ENCODE data around the gene RTN4R.
"Not testable (repeated sequence)": the region's sequence is repeated elsewhere in the genome, so short reads cannot be mapped to it uniquely, and the experiment has no call there.

RTN4R gene

DNA sequence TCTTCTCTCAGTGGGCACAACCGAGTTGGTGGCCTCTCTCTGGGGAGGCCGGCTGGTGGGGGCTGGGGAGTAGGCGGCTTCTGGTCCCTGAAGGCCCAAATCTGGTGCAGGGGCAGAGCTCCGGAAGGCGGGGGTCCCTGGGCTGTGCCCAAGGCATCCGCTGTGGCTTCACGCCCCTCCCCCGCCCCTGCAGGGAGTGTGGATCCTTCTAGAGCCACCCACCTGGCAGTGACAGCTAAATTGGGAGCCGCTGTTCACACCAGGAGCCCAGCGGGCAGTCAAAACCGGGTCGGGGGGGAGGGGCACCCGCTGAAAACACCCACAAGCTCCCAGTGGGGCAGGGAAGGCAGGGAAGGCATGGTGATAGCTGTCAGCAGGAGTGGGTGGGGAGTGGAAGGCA is 4.6 kb upstream of the RTN4R start:
- DNase-seq (ENCODE audit: low read depth, low spot score): no peak
- in situ Hi-C loops (cut with HindIII; ENCODE audit: low sequenced_read_pairs): no loop called here
- TF ChIP-seq, protein P1, sequence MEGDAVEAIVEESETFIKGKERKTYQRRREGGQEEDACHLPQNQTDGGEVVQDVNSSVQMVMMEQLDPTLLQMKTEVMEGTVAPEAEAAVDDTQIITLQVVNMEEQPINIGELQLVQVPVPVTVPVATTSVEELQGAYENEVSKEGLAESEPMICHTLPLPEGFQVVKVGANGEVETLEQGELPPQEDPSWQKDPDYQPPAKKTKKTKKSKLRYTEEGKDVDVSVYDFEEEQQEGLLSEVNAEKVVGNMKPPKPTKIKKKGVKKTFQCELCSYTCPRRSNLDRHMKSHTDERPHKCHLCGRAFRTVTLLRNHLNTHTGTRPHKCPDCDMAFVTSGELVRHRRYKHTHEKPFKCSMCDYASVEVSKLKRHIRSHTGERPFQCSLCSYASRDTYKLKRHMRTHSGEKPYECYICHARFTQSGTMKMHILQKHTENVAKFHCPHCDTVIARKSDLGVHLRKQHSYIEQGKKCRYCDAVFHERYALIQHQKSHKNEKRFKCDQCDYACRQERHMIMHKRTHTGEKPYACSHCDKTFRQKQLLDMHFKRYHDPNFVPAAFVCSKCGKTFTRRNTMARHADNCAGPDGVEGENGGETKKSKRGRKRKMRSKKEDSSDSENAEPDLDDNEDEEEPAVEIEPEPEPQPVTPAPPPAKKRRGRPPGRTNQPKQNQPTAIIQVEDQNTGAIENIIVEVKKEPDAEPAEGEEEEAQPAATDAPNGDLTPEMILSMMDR (IDR thresholded peaks at IDR 0.05; ENCODE audit: low read depth, low read length): no peak
- H3K4me3 ChIP-seq (ENCODE audit: low read depth, low read length): no peak overlapping the region

DNA sequence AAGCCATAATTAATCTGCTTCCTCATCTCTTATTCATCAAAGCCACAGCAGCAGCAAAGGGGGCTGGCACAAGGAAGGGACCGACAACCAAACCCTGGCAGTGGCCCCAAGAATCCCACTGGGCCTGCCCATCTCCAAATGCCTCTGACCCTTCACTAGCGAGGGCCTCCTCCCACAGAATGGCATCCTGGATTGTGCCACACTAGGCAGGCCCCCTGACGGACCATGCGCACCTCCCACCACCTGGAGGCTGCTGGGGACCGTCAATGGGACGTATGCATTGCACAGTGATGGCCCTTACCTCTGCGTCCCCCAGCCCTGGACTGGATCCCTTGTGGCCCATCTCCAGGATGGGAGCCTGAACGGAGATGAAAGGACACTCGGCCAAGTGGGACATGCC is 4.1 kb upstream of the RTN4R start:
- H3K4me3 ChIP-seq (ENCODE audit: low read depth, low read length): no peak overlapping the region
- TF ChIP-seq, protein P1 (IDR thresholded peaks at IDR 0.05; ENCODE audit: low read depth, low read length): no peak
- DNase-seq (ENCODE audit: low read depth, low spot score): no peak
- in situ Hi-C loops (cut with HindIII; ENCODE audit: low sequenced_read_pairs): no loop called here

DNA sequence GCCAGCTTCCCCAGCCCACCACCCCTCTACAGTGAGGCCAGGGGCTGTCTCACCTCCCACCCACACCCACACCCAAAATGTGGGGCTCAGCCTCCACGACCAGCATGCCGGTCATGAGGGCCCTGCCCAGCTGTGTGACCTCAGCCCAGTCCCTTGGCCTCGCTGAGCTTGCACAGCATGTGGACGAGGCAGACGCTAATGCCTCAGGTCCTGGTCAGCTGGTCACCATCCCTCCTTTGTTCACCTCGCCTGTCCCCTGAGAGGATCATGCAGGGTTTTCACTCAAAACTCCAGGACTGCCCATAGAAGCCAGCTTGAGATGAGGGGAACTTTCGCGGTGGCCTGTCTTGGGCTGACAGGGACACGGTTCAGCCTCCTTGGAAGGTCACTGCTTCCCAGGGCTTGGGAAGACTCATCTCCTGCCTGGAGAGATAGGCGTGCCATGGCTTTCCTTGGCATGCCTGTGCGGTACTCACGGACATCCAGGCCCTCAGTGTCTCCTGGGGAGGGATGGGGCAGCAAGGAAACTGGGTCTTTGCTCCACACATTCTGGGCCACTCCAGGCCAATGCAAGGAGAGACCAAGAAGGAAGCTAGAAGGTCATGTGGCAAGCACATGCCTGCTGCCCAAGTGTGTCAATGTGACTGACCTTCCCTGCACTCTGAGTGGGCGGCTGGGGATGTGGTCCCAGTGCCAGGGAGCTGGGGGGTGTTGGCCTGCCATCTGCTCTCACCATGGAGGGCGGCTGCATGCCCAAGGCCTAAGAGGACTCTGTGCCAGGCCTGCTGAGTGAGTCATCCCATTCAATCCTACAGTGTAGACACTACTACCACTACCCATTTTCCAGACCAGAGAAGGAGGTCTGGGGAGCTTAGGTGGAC is 3.2 kb upstream of the RTN4R start:
- no peak overlapping the region for H3K4me3 ChIP-seq (ENCODE audit: low read depth, low read length)
- DNase-seq (ENCODE audit: low read depth, low spot score): no peak
- in situ Hi-C loops (cut with HindIII; ENCODE audit: low sequenced_read_pairs): no loop called here
- TF ChIP-seq, protein P1 (IDR thresholded peaks at IDR 0.05; ENCODE audit: low read depth, low read length): no peak

DNA sequence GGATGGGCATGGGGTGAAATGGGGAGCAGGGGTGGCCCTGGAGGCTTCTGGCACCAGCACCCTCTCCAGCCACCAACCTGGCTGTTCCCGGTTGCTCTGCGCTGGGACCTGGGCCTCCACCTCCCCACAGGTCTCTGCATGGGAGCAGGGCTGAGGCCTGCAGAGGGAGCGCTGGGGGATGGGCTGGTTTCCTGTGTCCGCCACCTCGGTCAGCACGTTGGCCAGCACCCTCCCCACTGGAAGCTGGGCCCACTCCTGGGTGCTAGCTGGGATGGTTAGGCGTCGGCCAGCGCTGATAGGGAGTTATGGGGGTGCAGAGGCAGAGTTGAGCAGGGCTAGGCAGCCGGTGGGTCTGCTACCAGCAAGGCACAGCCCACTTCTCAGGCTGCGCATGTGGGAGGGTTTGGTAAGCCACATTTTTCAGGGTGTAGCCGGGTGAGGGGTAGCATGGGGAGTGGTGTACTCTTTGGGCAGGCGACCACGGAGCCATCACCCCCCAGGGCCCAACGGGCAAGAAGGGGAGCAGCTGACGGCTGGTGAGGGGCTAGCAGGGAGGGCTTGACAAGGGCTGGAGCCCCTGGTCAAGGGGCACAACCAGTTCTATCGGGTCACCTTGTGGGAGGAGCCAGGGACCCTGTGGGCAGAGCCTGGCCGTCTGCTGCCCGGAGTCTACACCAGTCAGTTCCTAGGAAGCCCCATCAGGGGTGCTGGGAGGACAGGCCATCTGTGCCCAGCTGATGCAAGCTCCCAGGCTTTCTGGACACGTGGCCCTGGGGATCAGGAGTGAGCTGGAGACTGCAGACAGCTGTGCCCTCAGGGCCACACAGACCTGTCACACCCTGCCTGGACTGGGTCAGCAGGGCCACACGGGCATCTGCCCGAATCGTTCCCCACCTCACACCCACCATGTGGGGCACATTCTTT is 2.3 kb upstream of the RTN4R start:
- H3K4me3 ChIP-seq (ENCODE audit: low read depth, low read length); in situ Hi-C loops (cut with HindIII; ENCODE audit: low sequenced_read_pairs); DNase-seq (ENCODE audit: low read depth, low spot score): not testable (repeated sequence)

DNA sequence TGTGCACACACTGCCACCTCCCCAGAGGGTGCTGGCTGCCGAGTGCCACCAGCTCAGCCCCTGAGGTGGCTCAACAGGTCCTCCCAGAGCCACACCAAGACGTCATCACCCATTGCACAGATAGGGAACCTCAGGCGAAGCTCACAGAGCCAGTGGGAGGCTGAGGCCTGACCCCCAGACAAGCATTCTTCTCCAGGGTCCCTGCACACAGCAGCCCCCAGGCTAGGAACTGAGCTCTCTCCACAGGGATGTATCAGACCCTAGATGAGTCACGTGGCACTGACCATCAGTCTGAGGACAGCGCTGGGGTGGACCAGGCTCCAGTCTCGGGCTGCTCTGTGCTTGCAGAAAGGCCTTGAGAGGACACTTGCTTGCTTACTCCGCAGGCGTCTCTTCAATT is 1.6 kb upstream of the RTN4R start:
- DNase-seq (ENCODE audit: low read depth, low spot score); H3K4me3 ChIP-seq (ENCODE audit: low read depth, low read length); in situ Hi-C loops (cut with HindIII; ENCODE audit: low sequenced_read_pairs): not testable (repeated sequence)

DNA sequence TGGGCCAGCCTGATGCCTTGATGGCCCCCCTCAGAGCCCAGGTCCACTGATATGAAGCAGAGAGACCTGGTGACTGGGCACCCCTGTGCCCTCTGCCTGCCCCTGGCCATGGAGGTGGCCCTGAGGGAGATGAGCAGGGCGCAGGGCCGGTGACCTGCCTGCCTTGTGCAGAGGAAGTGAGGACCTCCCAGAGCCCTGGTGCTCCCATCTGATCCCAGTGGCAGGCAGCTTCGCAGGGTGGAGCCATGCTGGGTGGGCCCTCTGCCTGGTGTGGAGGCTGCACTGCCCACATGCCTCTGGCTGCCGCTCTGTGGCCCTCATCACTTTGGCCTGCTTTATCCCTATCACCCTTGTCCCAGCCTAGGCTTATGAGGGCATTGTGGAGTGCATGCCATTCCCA is 1.1 kb upstream of the RTN4R start:
- in situ Hi-C loops (cut with HindIII; ENCODE audit: low sequenced_read_pairs); DNase-seq (ENCODE audit: low read depth, low spot score); H3K4me3 ChIP-seq (ENCODE audit: low read depth, low read length): not testable (repeated sequence)

DNA sequence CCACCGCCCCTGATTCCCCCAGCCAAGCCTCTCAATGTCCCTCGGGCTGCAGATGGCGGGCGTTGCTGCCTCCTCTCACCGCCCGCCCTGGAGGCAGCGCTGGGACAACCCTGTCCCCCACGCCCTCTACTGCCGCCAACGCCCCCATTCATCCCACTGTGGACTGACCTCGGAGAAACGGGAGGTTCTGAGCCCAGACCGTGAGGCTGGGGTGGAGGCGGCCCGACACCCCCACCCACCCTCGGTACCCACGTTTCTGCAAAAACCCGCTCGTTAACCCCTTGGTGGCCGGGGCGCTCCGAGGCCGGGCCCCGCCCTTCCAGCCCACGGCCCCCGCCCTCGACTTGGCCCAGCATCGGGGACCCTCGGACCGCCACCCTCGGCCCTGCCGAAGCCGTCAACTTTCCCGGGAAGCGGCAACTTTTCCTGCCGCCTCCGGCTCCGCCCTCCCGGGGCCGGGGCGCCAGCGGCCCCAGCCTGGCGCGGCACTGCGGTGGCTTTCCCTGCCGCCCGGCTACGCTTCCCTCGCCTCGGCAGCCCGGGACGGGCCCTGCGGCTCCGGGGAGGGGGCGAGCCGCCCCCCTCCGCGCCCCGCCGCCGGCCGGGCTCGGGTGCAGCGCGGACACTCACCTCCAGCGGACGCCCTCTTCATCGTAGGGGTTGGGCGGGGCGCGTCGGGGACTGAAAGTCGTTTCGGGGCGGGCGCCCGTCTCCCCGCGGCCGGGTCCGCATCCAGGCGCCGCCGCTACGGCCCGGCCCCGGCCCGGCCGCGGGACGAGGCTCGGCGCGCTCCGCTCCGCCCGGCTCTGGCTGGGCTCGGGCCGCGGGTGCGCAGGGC is 458 bp downstream of the RTN4R start:
- H3K4me3 ChIP-seq (ENCODE audit: low read depth, low read length): no peak overlapping the region
- no peak for DNase-seq (ENCODE audit: low read depth, low spot score)
- TF ChIP-seq, protein P1 (IDR thresholded peaks at IDR 0.05; ENCODE audit: low read depth, low read length): no peak
- in situ Hi-C loops (cut with HindIII; ENCODE audit: low sequenced_read_pairs): no loop called here

DNA sequence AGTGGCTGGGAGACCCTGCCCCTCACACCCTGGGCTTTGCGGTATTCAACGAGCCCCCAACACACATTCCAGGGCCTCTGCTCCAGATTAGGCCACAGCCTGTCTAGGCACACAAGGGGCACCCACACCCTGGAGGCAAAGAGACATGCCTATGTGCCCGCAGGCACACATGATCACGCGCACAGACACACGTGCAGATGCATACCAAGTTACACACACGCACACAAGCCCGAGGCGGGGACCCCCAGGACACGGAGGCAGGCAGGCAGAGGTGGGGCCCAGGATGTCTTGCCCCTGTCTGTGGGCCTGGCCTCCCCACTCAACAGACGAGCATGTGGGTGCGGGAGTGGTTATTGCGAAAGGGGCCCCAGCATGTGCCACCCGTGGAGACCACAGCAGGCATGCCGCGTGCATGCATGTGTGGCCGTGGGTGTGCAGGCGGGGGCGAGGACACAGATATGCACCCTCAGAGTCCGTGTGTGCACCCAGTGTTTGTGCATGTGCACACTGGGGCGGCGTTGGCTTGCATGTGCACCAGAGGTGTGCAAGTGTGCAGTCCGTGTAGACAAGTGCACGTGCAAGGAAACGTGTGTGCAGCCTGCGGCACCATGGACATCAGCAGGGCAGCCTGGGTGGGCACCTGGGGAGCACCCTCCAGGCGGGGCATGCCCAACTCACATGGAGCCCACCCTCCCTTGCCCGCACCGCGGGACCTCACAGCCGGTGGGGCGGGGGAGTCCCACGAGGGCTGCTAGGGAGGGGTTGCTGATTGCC is 1.3 kb downstream of the RTN4R start:
- in situ Hi-C loops (cut with HindIII; ENCODE audit: low sequenced_read_pairs); H3K4me3 ChIP-seq (ENCODE audit: low read depth, low read length); DNase-seq (ENCODE audit: low read depth, low spot score): not testable (repeated sequence)

DNA sequence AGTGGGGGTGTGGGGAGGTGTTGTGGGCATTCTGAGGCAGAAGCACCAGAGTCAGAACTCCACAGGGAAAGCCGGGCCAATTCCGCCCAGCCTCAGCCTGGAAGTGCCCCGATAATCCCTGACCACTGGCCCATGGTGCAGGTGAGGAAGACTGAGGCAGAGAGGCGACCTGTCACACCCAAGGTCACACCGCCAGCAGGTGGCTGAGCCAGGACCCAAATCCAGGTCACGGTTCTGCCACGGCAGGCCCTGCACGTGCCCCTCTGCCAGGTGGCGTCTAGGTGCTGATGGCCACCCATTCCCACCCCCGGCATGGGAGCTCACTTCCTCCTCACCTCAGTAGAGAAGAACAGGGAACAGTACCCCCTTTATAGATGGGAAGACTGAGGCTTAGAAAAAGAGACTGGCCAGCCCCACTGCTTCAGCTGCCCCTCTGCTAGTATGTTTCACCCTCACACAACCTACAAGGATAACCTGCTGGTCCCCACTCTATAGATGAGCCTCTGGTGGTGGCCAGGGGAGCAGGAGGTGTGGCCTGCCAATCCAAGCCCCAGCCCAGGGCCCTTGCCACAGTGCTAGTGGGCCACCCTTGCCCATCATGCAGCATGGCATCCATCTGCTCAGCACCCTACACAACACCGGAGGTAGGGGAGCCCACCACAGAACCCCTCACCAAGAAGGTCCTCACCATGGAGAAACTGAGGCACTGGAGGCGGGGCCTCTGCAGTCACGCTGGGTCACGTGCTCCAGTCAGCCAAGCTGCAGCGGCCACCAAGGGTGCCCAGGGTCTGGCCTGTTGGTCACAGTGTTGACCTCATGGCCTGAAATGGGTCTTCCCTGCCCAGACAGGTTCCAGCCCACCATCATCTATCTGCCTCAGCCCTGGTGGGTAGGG is 2.1 kb downstream of the RTN4R start:
- DNase-seq (ENCODE audit: low read depth, low spot score); in situ Hi-C loops (cut with HindIII; ENCODE audit: low sequenced_read_pairs); H3K4me3 ChIP-seq (ENCODE audit: low read depth, low read length): not testable (repeated sequence)
